ENCODE results near the gene AMOTL1. TPM values are rescaled to one million over a fixed set of nuclear protein-coding genes. Genes with fewer than 3 reads are reported as not detected.
"Not testable (repeated sequence)": the region's sequence is repeated elsewhere in the genome, so short reads cannot be mapped to it uniquely, and the experiment has no call there.

The AMOTL1 gene
- total RNA-seq, 1 donor from 2014 or later: 35.9 TPM

- DNase-seq (ENCODE audit: low spot score): no peak
- no peaks in the 10 kb centered on the region for H3K9me3 Mint-ChIP-seq (ENCODE audit: unreplicated experiment)
- no peak for TF ChIP-seq CTCF (IDR thresholded peaks at IDR 0.05; ENCODE audit: unreplicated experiment)
- no peak overlapping the region for H3K27ac Mint-ChIP-seq (ENCODE audit: unreplicated experiment)
- H3K27me3 Mint-ChIP-seq (ENCODE audit: unreplicated experiment): no peaks in the 10 kb centered on the region
- no peaks in the 10 kb centered on the region for H3K36me3 Mint-ChIP-seq (ENCODE audit: low read depth, unreplicated experiment)
- H3K4me1 Mint-ChIP-seq (ENCODE audit: unreplicated experiment): peaks cover 17% of the 10 kb centered on the region
- H3K4me3 Mint-ChIP-seq (ENCODE audit: unreplicated experiment): no peak overlapping the region
These were observed 20.2 kb downstream of the AMOTL1 start for GRCh38 chr11:94788396-94788795.

GRCh38 chr11:94790197-94790596, 22.0 kb downstream of the AMOTL1 start:
- H3K27ac Mint-ChIP-seq (ENCODE audit: unreplicated experiment): no peak overlapping the region
- DNase-seq (ENCODE audit: low spot score): no peak
- H3K4me3 Mint-ChIP-seq (ENCODE audit: unreplicated experiment): no peak overlapping the region
- no peak for TF ChIP-seq CTCF (IDR thresholded peaks at IDR 0.05; ENCODE audit: unreplicated experiment)
- H3K4me1 Mint-ChIP-seq (ENCODE audit: unreplicated experiment): peaks cover 22% of the 10 kb centered on the region
- H3K27me3 Mint-ChIP-seq (ENCODE audit: unreplicated experiment): no peaks in the 10 kb centered on the region
- H3K36me3 Mint-ChIP-seq (ENCODE audit: low read depth, unreplicated experiment): no peaks in the 10 kb centered on the region
- no peaks in the 10 kb centered on the region for H3K9me3 Mint-ChIP-seq (ENCODE audit: unreplicated experiment)

GRCh38 chr11:94790661-94791180, 22.6 kb downstream of the AMOTL1 start:
- Mint-ChIP-seq H3K4me3 (ENCODE audit: unreplicated experiment) (no peak overlapping the region), H3K4me1 (ENCODE audit: unreplicated experiment) (peaks cover 20% of the 10 kb centered on the region), H3K27ac (ENCODE audit: unreplicated experiment) (no peak overlapping the region)

GRCh38 chr11:94791216-94791889, 23.2 kb downstream of the AMOTL1 start:
- no peaks in the 10 kb centered on the region for H3K36me3 Mint-ChIP-seq (ENCODE audit: low read depth, unreplicated experiment)
- no peak for DNase-seq (ENCODE audit: low spot score)
- no peak overlapping the region for H3K4me3 Mint-ChIP-seq (ENCODE audit: unreplicated experiment)
- peaks cover 19% of the 10 kb centered on the region for H3K4me1 Mint-ChIP-seq (ENCODE audit: unreplicated experiment)
- no peaks in the 10 kb centered on the region for H3K9me3 Mint-ChIP-seq (ENCODE audit: unreplicated experiment)
- H3K27me3 Mint-ChIP-seq (ENCODE audit: unreplicated experiment): no peaks in the 10 kb centered on the region
- TF ChIP-seq CTCF (IDR thresholded peaks at IDR 0.05; ENCODE audit: unreplicated experiment): no peak
- H3K27ac Mint-ChIP-seq (ENCODE audit: unreplicated experiment): no peak overlapping the region

More at GRCh38 chr11:94790661-94791180, 22.6 kb downstream of the AMOTL1 start:
- Mint-ChIP-seq H3K36me3 (ENCODE audit: low read depth, unreplicated experiment) (no peaks in the 10 kb centered on the region), H3K9me3 (ENCODE audit: unreplicated experiment) (no peaks in the 10 kb centered on the region), H3K27me3 (ENCODE audit: unreplicated experiment) (no peaks in the 10 kb centered on the region)
- no peak for TF ChIP-seq CTCF (IDR thresholded peaks at IDR 0.05; ENCODE audit: unreplicated experiment)
- no peak for DNase-seq (ENCODE audit: low spot score)

GRCh38 chr11:94791942-94792341, 23.8 kb downstream of the AMOTL1 start:
- H3K27ac Mint-ChIP-seq (ENCODE audit: unreplicated experiment); H3K9me3 Mint-ChIP-seq (ENCODE audit: unreplicated experiment); H3K36me3 Mint-ChIP-seq (ENCODE audit: low read depth, unreplicated experiment); H3K4me3 Mint-ChIP-seq (ENCODE audit: unreplicated experiment); DNase-seq (ENCODE audit: low spot score); H3K27me3 Mint-ChIP-seq (ENCODE audit: unreplicated experiment): not testable (repeated sequence)
- peaks cover 19% of the 10 kb centered on the region for H3K4me1 Mint-ChIP-seq (ENCODE audit: unreplicated experiment)
